Skeletal muscle satellite cell (primary cell): ENCODE measurements around the gene TIMM23.
A peak's percentile ranks its signal among the peaks of the same experiment; 100 is the strongest.
"Not testable (repeated sequence)": the region's sequence is repeated elsewhere in the genome, so short reads cannot be mapped to it uniquely, and the experiment has no call there.

Experiments used
- H3K27me3 ChIP-seq: 2 replicates; pipeline ENCODE4 v1.7.0; 2013; ENCODE audit warnings: low read length; ENCODE audit not compliant: control insufficient read depth, insufficient read depth
- H3K36me3 ChIP-seq: 2 replicates; pipeline ENCODE4 v1.7.0; 2013; ENCODE audit warnings: mild to moderate bottlenecking, control low read depth, low read length; ENCODE audit not compliant: insufficient read depth
- H3K4me1 ChIP-seq: 2 replicates; pipeline ENCODE4 v1.7.0; 2013; ENCODE audit warnings: low read length; ENCODE audit not compliant: control insufficient read depth, insufficient read depth
- H3K4me2 ChIP-seq: 2 replicates; pipeline ENCODE4 v1.7.0; 2013; ENCODE audit warnings: mild to moderate bottlenecking, low read length
- H3K4me3 ChIP-seq: 2 replicates; pipeline ENCODE4 v1.7.0; 2013; ENCODE audit warnings: low read length
- H3K9ac ChIP-seq: 2 replicates; pipeline ENCODE4 v1.7.0; 2013; ENCODE audit warnings: mild to moderate bottlenecking, low read depth, low read length, moderate library complexity
- H3K9me3 ChIP-seq: replicated peaks from 2 replicates; pipeline ENCODE4 v1.7.0; 2013; ENCODE audit warnings: mild to moderate bottlenecking, control low read depth, low read length

TIMM23 gene

DNA sequence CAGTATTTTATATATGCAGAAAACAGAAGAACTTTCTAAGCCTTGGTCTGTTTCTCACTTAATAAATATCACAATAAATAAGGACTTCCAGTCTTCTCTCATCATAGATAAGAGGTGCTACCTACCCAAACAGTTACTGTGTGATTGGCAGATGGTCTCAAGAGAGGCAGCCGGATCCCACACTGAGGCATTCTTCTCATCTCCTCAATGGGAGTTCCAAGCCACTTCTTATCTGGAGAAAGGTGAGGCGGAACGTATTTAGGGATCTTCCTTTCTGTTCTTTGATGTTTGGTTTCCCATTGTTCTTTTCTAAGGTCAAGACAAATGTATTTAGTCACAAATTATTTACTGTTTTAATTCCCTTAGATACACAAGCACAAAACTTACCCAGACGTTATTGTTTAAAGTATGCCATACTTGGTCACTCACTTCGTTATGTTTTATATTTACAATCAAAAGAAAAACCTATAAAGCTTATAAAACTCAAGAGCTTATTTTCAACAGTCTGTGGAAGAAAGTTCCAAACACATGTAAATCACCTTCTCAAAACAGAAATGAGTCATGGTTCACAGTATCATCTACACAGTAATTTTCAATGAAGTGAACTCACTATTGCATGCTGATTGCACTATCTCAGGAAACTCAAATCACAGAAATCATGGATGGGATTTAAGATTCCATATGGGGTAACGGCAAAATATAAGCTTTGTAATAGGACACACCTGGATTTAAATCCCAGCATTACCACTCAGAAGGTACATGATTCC is 9.4 kb upstream of the TIMM23 start:
- H3K4me2 ChIP-seq, H3K36me3 ChIP-seq, H3K27me3 ChIP-seq, H3K9me3 ChIP-seq, H3K9ac ChIP-seq, H3K4me1 ChIP-seq, H3K4me3 ChIP-seq: not testable (repeated sequence)

DNA sequence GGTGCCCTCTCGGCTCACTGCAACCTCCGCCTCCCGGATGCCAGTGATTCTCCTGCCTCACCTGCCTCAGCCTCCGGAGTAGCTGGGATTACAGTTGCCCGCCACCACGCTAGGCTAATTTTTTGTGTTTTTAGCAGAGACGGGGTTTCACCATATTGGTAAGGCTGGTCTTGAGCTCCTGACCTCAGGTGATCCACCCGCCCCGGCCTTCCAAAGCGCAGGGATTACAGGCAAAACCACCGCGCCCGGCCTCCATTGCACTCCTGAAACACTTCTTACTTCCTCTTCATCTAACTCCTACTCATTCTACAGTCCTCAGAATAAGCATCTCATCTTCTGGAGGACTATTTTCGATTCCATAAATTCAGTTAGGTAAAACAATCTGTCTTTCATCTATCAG is 1.3 kb upstream of the TIMM23 start:
- H3K4me1 ChIP-seq, H3K9me3 ChIP-seq, H3K27me3 ChIP-seq, H3K36me3 ChIP-seq: not testable (repeated sequence)
- H3K9ac ChIP-seq = peak overlapping the region; percentile 91
- H3K4me2 ChIP-seq = peak overlapping the region; percentile 85
- peak overlapping the region; percentile 93 for H3K4me3 ChIP-seq

- peak overlapping the region; percentile 85 for H3K4me2 ChIP-seq
- peak overlapping the region; percentile 91 for H3K9ac ChIP-seq
- not testable (repeated sequence) for H3K36me3 ChIP-seq, H3K9me3 ChIP-seq, H3K27me3 ChIP-seq, H3K4me1 ChIP-seq
- peak overlapping the region; percentile 93 for H3K4me3 ChIP-seq
Observed at GRCh38 chr10:45971742-45972105, 565 bp upstream of the TIMM23 start.

- Histone ChIP-seq H3K9ac (peak overlapping the region; percentile 91), H3K4me2 (peak overlapping the region; percentile 85), H3K4me3 (peak overlapping the region; percentile 93)
- H3K9me3 ChIP-seq, H3K27me3 ChIP-seq, H3K36me3 ChIP-seq, H3K4me1 ChIP-seq: not testable (repeated sequence)
Observed at GRCh38 chr10:45972813-45973169, 502 bp downstream of the TIMM23 start.

- not testable (repeated sequence) for H3K27me3 ChIP-seq, H3K36me3 ChIP-seq, H3K4me1 ChIP-seq, H3K9me3 ChIP-seq, H3K4me3 ChIP-seq, H3K9ac ChIP-seq
- peak overlapping the region; percentile 85 for H3K4me2 ChIP-seq
Observed at GRCh38 chr10:45974041-45974440, 1.8 kb downstream of the TIMM23 start.

- H3K4me2 ChIP-seq, H3K4me3 ChIP-seq, H3K9me3 ChIP-seq, H3K27me3 ChIP-seq, H3K36me3 ChIP-seq, H3K9ac ChIP-seq, H3K4me1 ChIP-seq: not testable (repeated sequence)
Observed at GRCh38 chr10:45978554-45978953, 6.3 kb downstream of the TIMM23 start.

DNA sequence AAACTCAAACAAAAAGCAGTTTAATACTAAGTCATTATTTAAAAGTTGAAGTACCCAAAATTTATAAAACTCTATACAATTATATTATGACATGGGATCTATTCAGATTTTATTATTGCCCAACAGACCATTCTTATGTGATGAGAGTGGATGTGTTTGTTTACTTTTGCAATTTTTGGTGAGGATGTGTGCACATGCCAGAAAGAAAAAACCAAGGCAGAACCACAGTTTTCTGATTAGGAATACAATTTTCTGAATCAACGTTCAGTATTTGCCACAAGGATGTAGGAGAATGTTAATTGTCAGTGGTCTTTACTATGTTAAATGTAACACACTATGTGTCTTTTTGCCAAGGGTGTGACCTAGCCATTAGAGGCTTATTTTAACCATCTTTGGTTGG is 9.1 kb downstream of the TIMM23 start:
- H3K4me3 ChIP-seq, H3K4me1 ChIP-seq, H3K27me3 ChIP-seq, H3K9me3 ChIP-seq, H3K9ac ChIP-seq, H3K36me3 ChIP-seq: not testable (repeated sequence)
- peak overlapping the region; percentile 63 for H3K4me2 ChIP-seq

DNA sequence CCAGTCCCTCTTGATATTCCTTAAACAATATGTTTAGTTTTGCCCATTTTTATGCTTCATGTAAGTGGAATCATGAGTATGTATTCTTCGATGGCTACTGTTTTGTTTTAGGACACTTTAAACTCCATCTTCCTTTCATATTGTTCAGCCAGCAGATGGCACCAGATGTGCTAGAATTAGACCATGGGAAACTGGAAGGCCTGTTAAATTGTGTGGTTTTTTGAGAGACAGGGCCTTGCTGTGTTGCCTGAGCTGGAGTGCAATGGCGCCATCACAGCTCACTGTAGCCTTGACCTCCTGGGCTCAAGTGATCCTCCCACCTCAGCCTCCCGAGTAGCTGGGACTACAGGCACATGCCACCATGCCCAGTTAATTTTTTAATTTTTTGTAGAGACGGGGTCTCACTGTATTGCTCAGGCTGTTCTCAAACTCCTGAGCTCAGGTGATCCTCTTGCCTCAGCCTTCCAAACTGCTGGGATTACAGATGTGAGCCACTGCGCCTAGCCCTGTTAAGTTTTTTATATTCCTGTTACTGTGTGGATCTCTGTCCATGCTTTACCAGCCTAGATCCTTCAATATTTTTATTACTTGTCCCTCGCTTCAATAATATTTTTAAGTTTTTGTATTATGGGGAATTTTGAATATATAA is 11.4 kb downstream of the TIMM23 start:
- H3K36me3 ChIP-seq, H3K4me3 ChIP-seq, H3K4me2 ChIP-seq, H3K9me3 ChIP-seq, H3K4me1 ChIP-seq, H3K9ac ChIP-seq, H3K27me3 ChIP-seq: not testable (repeated sequence)

- not testable (repeated sequence) for H3K4me2 ChIP-seq, H3K9ac ChIP-seq, H3K4me1 ChIP-seq, H3K4me3 ChIP-seq, H3K27me3 ChIP-seq, H3K36me3 ChIP-seq, H3K9me3 ChIP-seq
Observed at GRCh38 chr10:45984473-45984872, 12.2 kb downstream of the TIMM23 start.

GRCh38 chr10:45985590-45985989 is 13.3 kb downstream of the TIMM23 start:
- H3K4me2 ChIP-seq, H3K27me3 ChIP-seq, H3K9me3 ChIP-seq, H3K4me1 ChIP-seq, H3K4me3 ChIP-seq, H3K9ac ChIP-seq, H3K36me3 ChIP-seq: not testable (repeated sequence)

DNA sequence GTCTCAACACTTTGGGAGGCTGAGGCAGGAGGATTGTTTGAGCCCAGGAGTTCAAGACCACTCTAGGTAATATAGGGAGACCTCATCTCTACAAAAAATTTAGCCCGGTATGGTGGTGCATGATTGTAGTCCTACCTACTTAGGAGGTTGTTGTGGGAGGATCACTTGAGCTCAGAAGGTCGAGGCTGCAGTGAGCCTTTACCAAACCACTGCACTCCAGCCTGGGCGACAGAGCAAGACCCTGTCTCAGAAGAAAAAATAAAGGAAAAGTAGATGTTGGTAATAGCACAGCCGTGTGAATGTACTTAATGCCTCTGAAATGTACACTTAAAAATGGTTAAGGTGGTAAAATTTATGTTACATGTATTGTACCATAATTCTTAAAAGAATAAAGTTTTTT is 25.3 kb downstream of the TIMM23 start:
- Histone ChIP-seq H3K36me3 (peaks cover 28% of the 10 kb centered on the region), H3K4me2 (no peak overlapping the region), H3K9ac (no peak overlapping the region), H3K4me1 (no peaks in the 10 kb centered on the region), H3K27me3 (no peaks in the 10 kb centered on the region), H3K9me3 (no peaks in the 10 kb centered on the region), H3K4me3 (no peak overlapping the region)

DNA sequence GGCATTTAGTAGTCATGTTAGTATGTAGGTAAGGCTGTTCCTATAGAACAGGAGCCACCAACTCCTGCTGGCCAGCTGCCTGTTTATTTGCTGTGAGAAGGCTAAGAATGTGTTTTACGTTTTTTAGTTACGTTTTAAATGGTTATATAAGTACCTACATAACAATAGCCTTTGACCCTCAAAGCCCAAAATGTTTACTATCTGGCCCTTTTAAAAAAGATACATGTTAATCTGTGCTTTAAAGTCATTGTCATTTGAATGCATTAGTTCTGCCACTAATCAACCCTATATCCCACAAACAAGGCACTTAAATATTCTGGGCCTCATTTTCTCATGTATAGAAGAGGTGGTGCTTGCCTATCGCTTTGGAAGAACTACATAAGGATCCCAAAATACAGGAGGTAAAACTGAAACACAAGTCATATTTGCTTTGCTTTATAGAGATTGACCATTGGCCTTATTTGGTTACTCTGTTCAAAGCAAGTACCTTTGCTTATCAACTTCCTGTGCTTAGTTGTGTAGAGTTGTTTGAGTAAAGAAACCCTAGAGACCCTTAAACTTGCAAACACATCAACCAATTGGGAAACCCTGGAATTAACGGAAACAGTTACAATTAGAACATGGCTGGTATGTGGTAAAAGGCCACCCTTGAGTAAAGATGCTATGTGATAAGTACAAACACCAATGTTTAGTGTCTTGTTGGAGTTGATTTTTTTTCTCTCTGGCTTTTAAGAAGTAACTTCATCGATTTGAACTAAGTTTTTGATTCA is 25.9 kb downstream of the TIMM23 start:
- Histone ChIP-seq H3K4me1 (no peaks in the 10 kb centered on the region), H3K27me3 (no peaks in the 10 kb centered on the region), H3K4me3 (no peak overlapping the region), H3K9me3 (no peaks in the 10 kb centered on the region), H3K4me2 (no peak overlapping the region), H3K9ac (no peak overlapping the region), H3K36me3 (peaks cover 34% of the 10 kb centered on the region)
